Measurements from ENCODE around the gene DAPK1. TPM values are rescaled to one million over a fixed set of nuclear protein-coding genes. Genes with fewer than 3 reads are reported as not detected.

The DAPK1 gene
- total RNA-seq, 1 donor, result 8.6 TPM

GRCh38 chr9:87607859-87608258 is 110.2 kb downstream of the DAPK1 start:
- no peak overlapping the region for H3K4me3 ChIP-seq (ENCODE audit: low read depth, low read length)
- no peak for DNase-seq (ENCODE audit: low read depth)
- no peak for TF ChIP-seq CTCF (IDR thresholded peaks at IDR 0.05; ENCODE audit: insufficient read depth, low read depth, low read length)

GRCh38 chr9:87609002-87609401 is 111.3 kb downstream of the DAPK1 start:
- TF ChIP-seq CTCF (IDR thresholded peaks at IDR 0.05; ENCODE audit: insufficient read depth, low read depth, low read length), result no peak
- no peak overlapping the region for H3K4me3 ChIP-seq (ENCODE audit: low read depth, low read length)
- DNase-seq (ENCODE audit: low read depth), result no peak

GRCh38 chr9:87609486-87609885 is 111.8 kb downstream of the DAPK1 start:
- TF ChIP-seq CTCF (IDR thresholded peaks at IDR 0.05; ENCODE audit: insufficient read depth, low read depth, low read length), result no peak
- no peak overlapping the region for H3K4me3 ChIP-seq (ENCODE audit: low read depth, low read length)
- DNase-seq (ENCODE audit: low read depth), result no peak

- H3K4me3 ChIP-seq (ENCODE audit: low read depth, low read length), result no peak overlapping the region
- DNase-seq (ENCODE audit: low read depth), result peak; percentile 23
- no peak for TF ChIP-seq CTCF (IDR thresholded peaks at IDR 0.05; ENCODE audit: insufficient read depth, low read depth, low read length)
Measured at GRCh38 chr9:87610200-87611155, 112.8 kb downstream of the DAPK1 start.

- no peak for TF ChIP-seq CTCF (IDR thresholded peaks at IDR 0.05; ENCODE audit: insufficient read depth, low read depth, low read length)
- H3K4me3 ChIP-seq (ENCODE audit: low read depth, low read length), result no peak overlapping the region
- no peak for DNase-seq (ENCODE audit: low read depth)
Measured at GRCh38 chr9:87611776-87612175, 114.1 kb downstream of the DAPK1 start.

GRCh38 chr9:87612536-87612935 is 114.9 kb downstream of the DAPK1 start:
- no peak for DNase-seq (ENCODE audit: low read depth)
- H3K4me3 ChIP-seq (ENCODE audit: low read depth, low read length), result no peak overlapping the region
- no peak for TF ChIP-seq CTCF (IDR thresholded peaks at IDR 0.05; ENCODE audit: insufficient read depth, low read depth, low read length)
